ENCODE measurements around the gene NEUROD6.

Gene NEUROD6

DNA sequence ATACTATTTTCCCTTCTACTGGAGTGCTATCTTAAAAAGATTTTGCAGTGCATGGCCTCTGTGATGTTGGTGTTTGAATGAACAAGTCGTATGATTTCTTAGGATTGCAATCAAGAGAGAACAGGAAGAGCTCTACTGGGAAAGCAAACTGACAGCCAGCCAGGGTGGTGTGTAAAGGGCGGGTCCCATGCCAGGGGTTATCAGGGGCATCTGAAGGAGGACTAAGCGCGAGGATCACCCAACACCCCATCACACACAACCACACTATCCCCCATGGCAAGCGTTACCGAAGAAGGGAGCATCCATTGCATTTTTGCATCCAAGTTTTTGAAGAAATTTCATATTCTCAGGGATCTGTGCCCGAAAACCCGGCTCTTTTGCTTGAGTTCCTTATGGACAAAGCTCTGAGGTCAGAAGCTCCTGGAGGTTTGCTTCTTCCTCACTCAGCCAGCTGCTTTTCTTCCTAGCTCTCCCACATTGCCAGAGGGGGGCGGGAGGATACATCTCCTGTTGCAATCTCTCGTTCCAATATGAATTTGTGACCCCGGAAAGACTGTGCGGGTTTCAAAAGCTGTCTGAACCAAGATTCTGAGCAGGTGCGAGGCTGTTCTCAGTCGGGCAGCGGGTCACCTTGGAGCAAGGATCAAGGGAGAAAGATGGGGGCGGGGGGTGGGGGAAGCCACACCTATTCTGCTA is 5.2 kb downstream of the NEUROD6 start:
- DNase-seq (ENCODE audit: low read depth), result no peak

- DNase-seq (ENCODE audit: low read depth), result no peak
Measured at GRCh38 chr7:31333291-31333690, 7.2 kb downstream of the NEUROD6 start.

GRCh38 chr7:31327071-31327470 is 13.5 kb downstream of the NEUROD6 start:
- DNase-seq (ENCODE audit: low read depth), result no peak

GRCh38 chr7:31326416-31326815 is 14.1 kb downstream of the NEUROD6 start:
- DNase-seq (ENCODE audit: low read depth), result no peak

- no peak for DNase-seq (ENCODE audit: low read depth)
Measured at GRCh38 chr7:31323101-31323500, 17.4 kb downstream of the NEUROD6 start.

- DNase-seq (ENCODE audit: low read depth), result no peak
Measured at GRCh38 chr7:31320675-31321074, 19.9 kb downstream of the NEUROD6 start.

DNA sequence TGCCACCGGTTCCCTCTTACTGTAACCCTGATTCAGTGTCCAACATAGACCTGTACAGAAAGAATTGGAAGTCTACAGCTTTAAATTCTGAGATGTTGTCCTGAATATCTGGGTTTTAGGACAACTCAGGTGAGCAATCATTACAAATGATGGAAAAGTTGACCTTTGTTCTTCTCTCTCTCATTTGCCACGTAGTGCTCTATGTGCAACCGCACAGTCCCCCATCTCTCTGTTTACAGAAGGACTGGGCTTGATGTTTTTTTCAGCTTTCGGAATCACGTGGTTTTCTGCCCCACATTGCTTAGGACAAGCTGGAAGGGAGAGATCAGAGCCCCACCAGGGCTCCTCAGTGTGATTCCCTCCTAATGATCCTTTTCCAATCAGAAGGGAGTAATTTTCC is 22.2 kb downstream of the NEUROD6 start:
- DNase-seq (ENCODE audit: low read depth), result no peak

DNA sequence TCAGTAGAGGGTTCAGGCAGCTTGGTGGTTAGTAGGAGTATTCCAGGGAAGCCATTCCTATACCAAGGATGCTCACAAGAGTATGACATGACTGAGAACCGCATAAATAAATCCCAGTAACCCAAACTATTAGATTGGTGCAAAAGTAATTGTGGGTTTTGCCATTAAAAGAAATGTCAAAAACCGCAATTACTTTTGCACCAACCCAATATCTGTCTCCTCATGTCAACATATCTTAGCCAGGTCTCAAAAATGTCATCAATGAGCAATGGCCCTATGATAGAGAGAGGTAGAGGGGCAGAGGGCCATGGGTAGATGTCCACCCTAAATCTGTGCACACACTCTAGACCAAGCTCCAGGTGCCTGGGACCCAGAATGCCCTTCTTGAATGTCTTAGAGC is 23.6 kb downstream of the NEUROD6 start:
- no peak for DNase-seq (ENCODE audit: low read depth)

- DNase-seq (ENCODE audit: low read depth), result no peak
Measured at GRCh38 chr7:31315758-31316157, 24.8 kb downstream of the NEUROD6 start.

- DNase-seq (ENCODE audit: low read depth), result no peak
Measured at GRCh38 chr7:31314781-31315180, 25.7 kb downstream of the NEUROD6 start.

DNA sequence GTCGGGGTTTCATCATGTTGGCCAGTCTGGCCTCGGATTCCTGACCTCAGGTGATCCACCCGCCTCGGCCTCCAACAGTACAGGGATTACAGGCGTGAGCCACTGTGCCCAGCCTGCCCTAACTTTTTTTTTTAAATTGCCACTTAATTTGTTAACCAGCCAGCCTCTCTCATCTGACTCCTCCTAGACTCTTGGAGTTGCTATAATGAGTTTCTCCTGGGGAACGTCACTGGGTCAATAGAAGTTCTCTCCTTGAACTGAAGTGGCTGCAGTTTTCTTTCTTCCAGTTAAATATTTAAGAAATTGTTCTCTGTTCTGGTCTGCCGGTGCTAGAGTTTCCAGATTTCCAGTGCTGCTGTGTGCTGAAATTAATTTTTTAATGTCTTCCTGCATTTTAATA is 27.6 kb downstream of the NEUROD6 start:
- no peak for DNase-seq (ENCODE audit: low read depth)

GRCh38 chr7:31311552-31311951 is 29.0 kb downstream of the NEUROD6 start:
- DNase-seq (ENCODE audit: low read depth), result no peak

DNA sequence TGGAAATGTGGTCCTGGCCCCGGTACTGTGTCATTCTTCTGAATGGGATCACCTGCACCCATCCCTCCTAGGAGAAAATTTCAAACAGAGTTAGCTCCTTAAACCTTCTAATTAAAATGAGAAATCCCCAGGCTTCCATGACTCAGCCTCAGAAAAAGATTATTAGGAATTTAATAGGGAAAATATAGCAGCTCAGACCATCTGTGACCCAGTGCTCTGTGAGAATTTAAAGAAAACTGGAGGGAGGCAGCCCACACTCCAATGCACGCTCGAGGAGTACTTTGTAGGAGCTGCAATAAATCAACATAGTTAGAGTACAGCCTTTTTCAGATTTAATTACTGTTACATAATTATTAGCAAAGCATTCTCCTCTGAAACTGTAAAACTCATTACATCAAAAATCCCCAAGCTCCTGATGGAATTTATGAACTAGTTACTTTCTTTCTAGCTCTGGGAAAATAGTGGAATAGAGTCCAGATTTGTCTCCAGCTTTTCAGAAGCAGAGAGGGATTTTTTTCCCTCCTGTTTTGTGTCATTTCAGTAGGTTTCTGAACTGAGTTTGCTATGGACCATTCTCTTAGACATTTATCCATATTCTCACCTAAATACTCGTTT is 30.1 kb downstream of the NEUROD6 start:
- no peak for DNase-seq (ENCODE audit: low read depth)

GRCh38 chr7:31309407-31309806 is 31.1 kb downstream of the NEUROD6 start:
- DNase-seq (ENCODE audit: low read depth), result no peak

- no peak for DNase-seq (ENCODE audit: low read depth)
Measured at GRCh38 chr7:31308652-31309051, 31.9 kb downstream of the NEUROD6 start.

DNA sequence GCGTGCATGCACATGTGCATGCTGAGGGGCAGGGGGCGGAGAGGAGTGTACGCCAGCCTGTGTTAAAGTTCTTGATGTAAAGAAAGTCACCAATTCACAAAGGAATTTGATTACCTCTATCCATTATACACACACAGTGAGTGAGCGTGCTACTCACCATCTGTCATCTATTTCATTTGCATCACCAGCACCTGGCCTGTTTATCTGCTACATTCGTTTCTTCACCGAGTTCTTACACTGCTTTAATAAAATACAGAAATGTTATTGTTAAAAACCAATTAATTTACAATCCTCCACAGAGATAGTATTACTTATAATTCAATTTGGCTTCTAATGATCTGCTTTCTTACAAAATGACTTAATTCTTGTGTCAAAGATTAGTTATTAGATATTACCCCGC is 32.6 kb downstream of the NEUROD6 start:
- DNase-seq (ENCODE audit: low read depth), result no peak

DNA sequence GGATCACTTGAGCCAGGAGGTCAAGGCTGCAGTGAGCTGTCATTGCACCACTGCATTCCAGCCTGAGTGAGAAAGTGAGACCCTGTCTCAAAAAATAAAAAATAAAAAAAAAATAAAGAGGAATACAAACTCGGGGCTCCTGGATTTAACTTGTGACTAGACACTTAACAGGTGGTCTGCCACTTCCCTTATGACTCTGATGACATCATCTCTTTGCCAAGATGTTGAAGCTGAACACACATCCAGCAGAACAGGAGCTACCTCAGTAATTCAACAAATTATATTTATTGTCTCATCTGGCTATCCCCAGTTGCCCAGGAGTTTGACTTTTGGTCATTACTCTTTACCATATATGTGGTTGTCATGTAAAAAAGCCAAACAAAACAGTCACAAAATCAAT is 35.3 kb downstream of the NEUROD6 start:
- no peak for DNase-seq (ENCODE audit: low read depth)

- no peak for DNase-seq (ENCODE audit: low read depth)
Measured at GRCh38 chr7:31304446-31304845, 36.1 kb downstream of the NEUROD6 start.

DNA sequence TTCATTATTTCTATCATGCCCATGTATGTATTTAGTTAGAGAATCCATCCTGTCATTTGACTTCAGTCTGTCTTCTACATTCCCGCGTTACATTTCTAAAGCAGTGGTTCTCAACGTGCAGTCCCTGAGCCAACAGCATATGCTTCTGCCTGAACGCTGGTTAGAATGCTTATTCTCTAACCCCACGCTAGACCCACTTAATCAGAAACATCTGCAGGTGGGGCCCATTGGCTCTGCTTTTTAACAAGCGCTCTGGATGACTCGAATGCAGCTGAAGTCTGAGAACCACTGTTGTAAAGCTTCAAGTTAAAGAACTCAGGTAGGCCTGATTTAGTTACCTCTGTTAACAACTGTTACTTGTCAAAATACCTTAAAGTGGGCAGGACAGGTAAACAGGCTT is 38.2 kb downstream of the NEUROD6 start:
- DNase-seq (ENCODE audit: low read depth), result no peak

DNA sequence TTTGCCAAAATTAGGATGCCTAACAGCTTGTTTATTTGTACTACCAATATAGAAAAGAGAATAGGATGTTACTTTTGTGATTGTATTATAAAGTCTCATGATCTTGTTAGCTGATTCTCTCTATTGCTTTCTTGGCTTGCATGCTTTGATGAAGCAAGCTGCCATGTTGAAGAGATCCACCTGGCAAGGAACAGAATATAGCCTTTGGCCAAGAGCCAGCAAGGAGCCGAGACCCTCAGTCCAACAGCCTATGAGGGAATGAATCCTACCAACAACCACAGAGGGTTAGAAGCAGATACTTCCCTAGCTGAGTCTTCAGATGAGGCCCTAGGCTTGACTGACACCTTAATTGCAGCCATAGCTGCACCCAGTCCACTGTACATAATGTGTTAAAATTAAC is 41.2 kb downstream of the NEUROD6 start:
- DNase-seq (ENCODE audit: low read depth), result no peak

DNA sequence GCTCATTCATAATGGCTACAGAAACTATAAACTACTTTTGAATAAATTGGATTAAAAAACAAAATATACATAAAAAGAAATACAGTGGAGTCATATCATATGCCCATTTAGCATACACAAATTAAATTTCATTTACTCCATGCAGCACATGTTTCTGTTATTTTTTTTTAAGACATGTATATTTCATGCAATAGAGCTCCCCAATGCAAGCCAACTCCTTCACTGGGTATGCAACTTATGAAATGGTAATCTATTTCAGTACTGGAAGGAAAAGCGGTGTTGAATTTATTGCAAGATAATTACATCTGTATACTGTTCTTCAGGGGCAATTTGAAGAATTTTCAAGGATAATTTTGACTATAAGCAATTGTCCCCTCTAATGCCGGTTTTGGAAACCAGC is 49.9 kb downstream of the NEUROD6 start:
- DNase-seq (ENCODE audit: low read depth), result no peak
